ENCODE results near the gene AK8. TPM values are rescaled to one million over a fixed set of nuclear protein-coding genes. Genes with fewer than 3 reads are reported as not detected.

Gene AK8
- total RNA-seq, 6 experiments from 2014 or later, result 0.07 to 0.24 (median 0.12) TPM; not detected in 1

- no peaks in the 10 kb centered on the region for H3K4me1 Mint-ChIP-seq (ENCODE audit: low read depth)
These were observed 89.7 kb downstream of the AK8 start for GRCh38 chr9:132788378-132788777.

DNA sequence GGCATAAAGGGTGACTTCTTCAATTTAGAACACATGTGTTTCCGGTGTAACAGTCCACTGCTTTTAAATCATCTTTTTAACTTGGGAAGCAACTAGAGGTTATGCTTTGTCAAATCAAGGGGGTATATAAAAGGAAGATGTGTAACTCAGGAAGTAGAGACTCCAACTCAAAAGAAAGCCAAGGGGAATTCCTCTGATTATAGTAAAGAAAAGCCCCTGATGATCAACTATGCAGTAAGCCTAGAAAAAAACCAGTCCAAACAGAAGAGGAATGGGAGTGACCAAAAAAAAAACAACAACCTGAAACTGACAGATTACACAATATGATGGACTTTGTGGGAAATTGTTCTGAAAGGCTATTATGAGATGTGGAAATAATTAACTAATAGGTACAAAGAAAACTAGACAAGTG lies 90.3 kb downstream of the AK8 start:
- Mint-ChIP-seq H3K9me3 (peaks cover 12% of the 10 kb centered on the region; the same call in 1 of the 2 replicates), H3K36me3 (ENCODE audit: low read depth) (no peaks in the 10 kb centered on the region; the same call in 1 of the 2 replicates), H3K27me3 (ENCODE audit: insufficient read depth) (peaks cover 47% of the 10 kb centered on the region), H3K4me1 (ENCODE audit: low read depth) (no peaks in the 10 kb centered on the region), H3K27ac (no peak overlapping the region), H3K4me3 (no peak overlapping the region)
- no peak for DNase-seq
- no peak for TF ChIP-seq CTCF (IDR thresholded peaks at IDR 0.05)

More at GRCh38 chr9:132788378-132788777, 89.7 kb downstream of the AK8 start:
- Mint-ChIP-seq H3K4me3 (no peak overlapping the region), H3K27me3 (ENCODE audit: insufficient read depth) (peaks cover 47% of the 10 kb centered on the region), H3K9me3 (peaks cover 12% of the 10 kb centered on the region; the same call in 1 of the 2 replicates), H3K36me3 (ENCODE audit: low read depth) (no peaks in the 10 kb centered on the region; the same call in 1 of the 2 replicates), H3K27ac (no peak overlapping the region)
- no peak for DNase-seq
- no peak for TF ChIP-seq CTCF (IDR thresholded peaks at IDR 0.05)

GRCh38 chr9:132784286-132784830 lies 93.7 kb downstream of the AK8 start:
- DNase-seq, result no peak
- Mint-ChIP-seq H3K36me3 (ENCODE audit: low read depth) (no peaks in the 10 kb centered on the region; the same call in 1 of the 2 replicates), H3K4me3 (no peak overlapping the region), H3K4me1 (ENCODE audit: low read depth) (0 out of 2 replicates have a peak, but pooled peaks cover 5% of the 10 kb centered on the region), H3K27ac (no peak overlapping the region), H3K27me3 (ENCODE audit: insufficient read depth) (peaks cover 58% of the 10 kb centered on the region), H3K9me3 (peaks cover 12% of the 10 kb centered on the region; the same call in 1 of the 2 replicates)
- no peak for TF ChIP-seq CTCF (IDR thresholded peaks at IDR 0.05)

DNA sequence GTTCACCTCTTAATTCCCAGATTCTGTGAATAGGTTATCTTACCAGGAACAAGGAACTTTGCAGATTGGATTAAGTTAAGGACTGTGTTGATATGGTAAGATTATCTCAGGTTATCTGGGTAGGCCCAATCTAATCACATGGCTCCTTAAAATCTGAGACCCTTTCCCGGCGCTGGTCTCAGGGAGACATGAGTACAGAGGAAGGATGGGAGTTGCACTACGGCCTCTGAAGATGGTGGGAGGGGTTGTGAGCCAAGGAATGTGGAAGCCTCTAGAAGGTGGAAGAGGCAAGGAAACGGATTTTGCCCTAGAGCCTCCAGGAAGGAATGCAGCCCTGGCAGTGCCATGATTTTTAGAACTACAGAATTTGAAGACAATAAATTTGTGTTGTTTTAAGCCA lies 95.1 kb downstream of the AK8 start:
- no peak for DNase-seq
- H3K36me3 Mint-ChIP-seq (ENCODE audit: low read depth), result no peaks in the 10 kb centered on the region; the same call in 1 of the 2 replicates
- no peak overlapping the region for H3K4me3 Mint-ChIP-seq
- H3K9me3 Mint-ChIP-seq, result 0 out of 2 replicates have a peak, but pooled peaks cover 5% of the 10 kb centered on the region
- H3K4me1 Mint-ChIP-seq (ENCODE audit: low read depth), result 0 out of 2 replicates have a peak, but pooled peaks cover 5% of the 10 kb centered on the region
- H3K27ac Mint-ChIP-seq, result no peak overlapping the region
- TF ChIP-seq CTCF (IDR thresholded peaks at IDR 0.05), result no peak
- H3K27me3 Mint-ChIP-seq (ENCODE audit: insufficient read depth), result peaks cover 55% of the 10 kb centered on the region

DNA sequence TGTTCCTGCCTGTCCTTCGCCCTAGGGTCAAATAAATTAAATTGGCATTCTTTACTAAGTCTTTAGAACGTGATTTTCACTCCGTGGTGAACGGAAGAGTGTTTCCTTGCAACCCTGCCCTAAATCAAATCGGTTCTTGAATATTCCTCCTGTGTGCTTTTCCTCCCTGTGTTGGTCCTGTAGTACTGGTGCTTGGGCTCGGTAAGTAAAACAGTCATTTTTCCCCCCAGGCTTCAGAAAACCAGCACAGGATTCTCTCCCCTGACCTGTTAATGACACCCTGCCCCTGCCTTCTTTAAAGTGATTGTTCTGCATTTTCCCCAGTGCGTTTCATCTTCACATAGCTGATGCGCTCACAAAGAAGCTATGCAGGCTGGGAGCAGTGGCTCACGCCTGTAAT lies 96.0 kb downstream of the AK8 start:
- no peak for TF ChIP-seq CTCF (IDR thresholded peaks at IDR 0.05)
- Mint-ChIP-seq H3K4me3 (no peak overlapping the region), H3K27me3 (ENCODE audit: insufficient read depth) (peaks cover 51% of the 10 kb centered on the region), H3K27ac (no peak overlapping the region), H3K4me1 (ENCODE audit: low read depth) (0 out of 2 replicates have a peak, but pooled peaks cover 5% of the 10 kb centered on the region), H3K36me3 (ENCODE audit: low read depth) (no peaks in the 10 kb centered on the region), H3K9me3 (no peaks in the 10 kb centered on the region)
- DNase-seq, result no peak
